ENCODE data around the gene TLR9. TPM values are rescaled to one million over a fixed set of nuclear protein-coding genes. Genes with fewer than 3 reads are reported as not detected.

The TLR9 gene
- total and polyA plus RNA-seq, 8 donors = 0.21 to 1.5 (median 0.41) TPM; not detected in 1

DNA sequence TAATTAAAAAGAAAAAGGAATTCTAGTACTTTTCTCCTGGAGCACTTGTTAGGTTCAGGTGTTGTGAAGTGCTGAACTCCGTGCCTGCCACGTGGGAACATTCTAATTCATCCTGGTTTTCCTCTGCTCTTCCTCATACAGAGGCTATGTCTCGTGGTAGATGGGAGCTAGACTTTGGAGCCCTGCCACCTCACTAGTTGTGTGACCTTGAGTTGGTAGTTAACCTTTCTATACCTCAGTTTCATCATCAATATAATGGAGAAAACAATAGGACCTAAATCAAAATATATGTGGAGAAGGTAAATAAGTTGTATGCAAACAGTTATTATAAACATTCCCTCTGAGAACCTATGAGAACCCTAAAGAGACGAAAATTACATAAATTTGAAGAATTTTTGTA is 16.9 kb downstream of the TLR9 start:
- peaks cover 8 to 100% of the 10 kb centered on the region in 2 donors for H3K36me3 ChIP-seq
- DNase-seq = no peak
- no peak overlapping the region for H3K4me3 ChIP-seq
- H3K4me1 ChIP-seq = peaks cover 0 to 56% of the 10 kb centered on the region in 2 donors
- intact Hi-C loops (cut with DNase I) = no loop called here
- H3K27ac ChIP-seq = peak overlapping the region in 1 of 2 donors; percentile 80
- no peak for ATAC-seq
- no peaks in the 10 kb centered on the region for H3K9me3 ChIP-seq
- H3K27me3 ChIP-seq = no peaks in the 10 kb centered on the region
- TF ChIP-seq, protein P1, sequence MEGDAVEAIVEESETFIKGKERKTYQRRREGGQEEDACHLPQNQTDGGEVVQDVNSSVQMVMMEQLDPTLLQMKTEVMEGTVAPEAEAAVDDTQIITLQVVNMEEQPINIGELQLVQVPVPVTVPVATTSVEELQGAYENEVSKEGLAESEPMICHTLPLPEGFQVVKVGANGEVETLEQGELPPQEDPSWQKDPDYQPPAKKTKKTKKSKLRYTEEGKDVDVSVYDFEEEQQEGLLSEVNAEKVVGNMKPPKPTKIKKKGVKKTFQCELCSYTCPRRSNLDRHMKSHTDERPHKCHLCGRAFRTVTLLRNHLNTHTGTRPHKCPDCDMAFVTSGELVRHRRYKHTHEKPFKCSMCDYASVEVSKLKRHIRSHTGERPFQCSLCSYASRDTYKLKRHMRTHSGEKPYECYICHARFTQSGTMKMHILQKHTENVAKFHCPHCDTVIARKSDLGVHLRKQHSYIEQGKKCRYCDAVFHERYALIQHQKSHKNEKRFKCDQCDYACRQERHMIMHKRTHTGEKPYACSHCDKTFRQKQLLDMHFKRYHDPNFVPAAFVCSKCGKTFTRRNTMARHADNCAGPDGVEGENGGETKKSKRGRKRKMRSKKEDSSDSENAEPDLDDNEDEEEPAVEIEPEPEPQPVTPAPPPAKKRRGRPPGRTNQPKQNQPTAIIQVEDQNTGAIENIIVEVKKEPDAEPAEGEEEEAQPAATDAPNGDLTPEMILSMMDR (IDR thresholded peaks at IDR 0.05) = no peak

DNA sequence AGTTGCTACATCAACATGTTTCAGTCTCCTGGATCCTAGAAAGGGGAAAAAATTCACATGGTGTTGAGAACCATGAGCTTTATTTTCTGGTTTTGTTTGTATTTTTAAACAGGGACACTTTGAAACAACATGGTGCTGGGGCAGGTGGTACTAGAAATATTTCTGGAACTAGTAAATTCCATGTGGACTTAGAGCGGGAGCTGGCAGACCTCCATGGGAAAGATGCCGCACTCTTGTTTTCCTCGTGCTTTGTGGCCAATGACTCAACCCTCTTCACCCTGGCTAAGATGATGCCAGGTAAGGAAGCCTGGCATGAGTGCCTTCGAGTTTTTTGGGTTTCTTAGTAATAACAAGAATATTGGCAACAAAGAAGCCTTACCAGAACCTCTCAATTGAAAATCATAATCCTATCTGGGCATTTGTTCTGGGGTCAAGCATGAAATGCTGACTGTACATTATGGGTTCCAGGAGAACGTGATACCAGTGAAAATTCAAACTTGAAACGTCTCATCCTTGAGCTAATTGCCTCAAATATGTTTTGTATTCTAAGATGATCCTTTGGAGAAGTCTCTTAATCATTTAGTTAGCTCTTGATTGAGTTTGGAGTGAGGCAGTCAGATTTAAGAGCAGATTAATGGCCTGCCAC is 19.6 kb downstream of the TLR9 start:
- Histone ChIP-seq H3K27ac (peak overlapping the region in 1 of 2 donors; percentile 86), H3K9me3 (no peaks in the 10 kb centered on the region), H3K36me3 (peaks cover 4 to 86% of the 10 kb centered on the region in 2 donors), H3K4me1 (peaks cover 8 to 72% of the 10 kb centered on the region in 2 donors), H3K4me3 (no peak overlapping the region), H3K27me3 (no peaks in the 10 kb centered on the region)
- ATAC-seq = peak; percentile 43
- DNase-seq = peak in 2 of 4 donors; percentile 34 to 62
- TF ChIP-seq, protein P1 (IDR thresholded peaks at IDR 0.05) = no peak
- intact Hi-C loops (cut with DNase I) = no loop called here

DNA sequence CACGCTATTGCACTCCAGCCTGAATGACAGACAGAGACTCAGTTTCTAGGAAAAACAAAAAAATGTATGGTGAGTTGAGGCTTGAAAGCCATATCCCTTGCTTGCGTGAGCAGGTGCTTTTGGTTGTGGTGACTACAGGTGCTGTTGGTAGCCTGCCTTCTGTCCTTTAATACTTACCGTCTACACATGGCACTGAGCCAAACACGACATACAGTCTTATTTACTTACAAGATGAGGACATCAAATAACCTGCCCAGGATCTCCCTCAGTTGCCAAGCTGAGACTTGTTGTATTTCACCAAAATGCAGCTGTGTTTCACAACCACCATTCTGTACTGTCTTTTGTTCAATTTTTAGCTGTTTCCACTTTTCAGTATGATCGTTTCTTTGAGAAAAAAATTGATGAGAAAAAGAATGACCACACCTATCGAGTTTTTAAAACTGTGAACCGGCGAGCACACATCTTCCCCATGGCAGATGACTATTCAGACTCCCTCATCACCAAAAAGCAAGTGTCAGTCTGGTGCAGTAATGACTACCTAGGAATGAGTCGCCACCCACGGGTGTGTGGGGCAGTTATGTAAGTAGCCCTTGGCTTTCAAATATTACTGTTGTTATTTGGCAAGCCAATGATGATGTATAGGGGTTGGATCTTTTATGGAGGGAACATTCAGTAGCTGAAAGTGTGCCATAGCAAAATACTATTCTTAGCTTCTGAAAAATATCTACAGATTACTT is 20.9 kb downstream of the TLR9 start:
- TF ChIP-seq, protein P1 (IDR thresholded peaks at IDR 0.05) = no peak
- no peaks in the 10 kb centered on the region for H3K9me3 ChIP-seq
- no peak for ATAC-seq
- peak overlapping the region in 1 of 2 donors; percentile 86 for H3K27ac ChIP-seq
- DNase-seq = no peak
- H3K36me3 ChIP-seq = peaks cover 0 to 83% of the 10 kb centered on the region in 2 donors
- peaks cover 20 to 72% of the 10 kb centered on the region in 2 donors for H3K4me1 ChIP-seq
- H3K4me3 ChIP-seq = no peak overlapping the region
- no peaks in the 10 kb centered on the region for H3K27me3 ChIP-seq
- intact Hi-C loops (cut with DNase I) = no loop called here

DNA sequence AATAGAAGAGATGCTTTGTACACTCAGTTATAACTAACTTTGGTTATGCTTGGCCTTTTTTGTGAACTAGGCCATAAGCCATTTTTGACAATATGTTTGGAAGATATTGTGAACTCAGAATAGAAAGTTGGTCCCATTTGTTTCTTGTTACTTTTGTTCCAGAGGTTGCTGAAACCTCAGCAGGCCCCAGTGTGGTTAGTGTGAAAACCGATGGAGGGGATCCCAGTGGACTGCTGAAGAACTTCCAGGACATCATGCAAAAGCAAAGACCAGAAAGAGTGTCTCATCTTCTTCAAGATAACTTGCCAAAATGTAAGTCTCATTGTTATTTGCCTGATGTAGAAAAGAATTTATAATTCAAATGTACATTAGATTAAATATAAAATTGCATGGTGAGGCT is 21.7 kb downstream of the TLR9 start:
- Histone ChIP-seq H3K4me1 (peaks cover 29 to 80% of the 10 kb centered on the region in 2 donors), H3K27ac (peak overlapping the region in 1 of 2 donors; percentile 86), H3K9me3 (no peaks in the 10 kb centered on the region), H3K27me3 (no peaks in the 10 kb centered on the region), H3K36me3 (peaks cover 0 to 79% of the 10 kb centered on the region in 2 donors), H3K4me3 (no peak overlapping the region)
- no peak for DNase-seq
- ATAC-seq = no peak
- TF ChIP-seq, protein P1 (IDR thresholded peaks at IDR 0.05) = no peak
- intact Hi-C loops (cut with DNase I) = no loop called here

DNA sequence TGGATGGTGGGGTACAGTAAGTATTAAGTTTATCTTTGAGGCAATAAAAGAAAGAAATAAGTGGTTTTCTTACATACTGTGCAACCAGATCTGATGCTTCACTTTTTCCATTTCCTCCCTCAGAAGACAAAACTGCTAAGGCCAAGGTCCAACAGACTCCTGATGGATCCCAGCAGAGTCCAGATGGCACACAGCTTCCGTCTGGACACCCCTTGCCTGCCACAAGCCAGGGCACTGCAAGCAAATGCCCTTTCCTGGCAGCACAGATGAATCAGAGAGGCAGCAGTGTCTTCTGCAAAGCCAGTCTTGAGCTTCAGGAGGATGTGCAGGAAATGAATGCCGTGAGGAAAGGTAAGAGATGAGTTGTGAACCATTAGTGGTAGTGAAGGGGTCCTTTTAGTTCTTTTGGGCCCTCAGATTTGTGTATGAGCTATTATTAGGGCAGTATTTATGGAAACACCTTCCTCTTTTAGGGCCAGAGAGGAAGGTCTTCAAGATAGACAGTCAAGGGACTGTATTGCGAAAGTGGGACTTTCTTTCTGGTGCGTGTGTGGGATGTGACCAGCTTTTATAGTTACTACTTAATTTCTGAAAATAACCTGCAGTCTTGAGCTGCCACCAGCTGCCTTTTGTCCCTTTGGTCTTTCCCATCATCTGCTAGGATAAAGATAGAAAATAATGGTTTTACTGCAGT is 22.9 kb downstream of the TLR9 start:
- H3K4me1 ChIP-seq = peaks cover 31 to 84% of the 10 kb centered on the region in 2 donors
- H3K4me3 ChIP-seq = no peak overlapping the region
- H3K36me3 ChIP-seq = peaks cover 0 to 68% of the 10 kb centered on the region in 2 donors
- H3K9me3 ChIP-seq = no peaks in the 10 kb centered on the region
- peak overlapping the region; percentile 51 to 86 for H3K27ac ChIP-seq
- no peak for ATAC-seq
- H3K27me3 ChIP-seq = no peaks in the 10 kb centered on the region
- TF ChIP-seq, protein P1 (IDR thresholded peaks at IDR 0.05) = no peak
- intact Hi-C loops (cut with DNase I) = no loop called here
- peak in 1 of 4 donors; percentile 53 for DNase-seq
